Left ventricle myocardium inferior (tissue), 1 donor: ENCODE data around the gene KRTAP10-6. TPM values are rescaled to one million over a fixed set of nuclear protein-coding genes. Genes with fewer than 3 reads are reported as not detected.
"Not testable (repeated sequence)": the region's sequence is repeated elsewhere in the genome, so short reads cannot be mapped to it uniquely, and the experiment has no call there.

Experiments used
- DNase-seq: peaks from one replicate; pipeline ENCODE4 v3.0.0-alpha.2; 2020
- H3K27ac ChIP-seq: fragments of 200-600 bp; replicated peaks from 2 replicates; pipeline ENCODE4 v1.8.0; 2021
- H3K27me3 ChIP-seq: fragments of 200-600 bp; 2 replicates; pipeline ENCODE4 v1.8.0; 2021; ENCODE audit warnings: low read depth
- H3K36me3 ChIP-seq: fragments of 200-600 bp; 2 replicates; pipeline ENCODE4 v1.8.0; 2021
- H3K4me1 ChIP-seq: fragments of 200-600 bp; 2 replicates; pipeline ENCODE4 v1.8.0; 2021
- H3K4me3 ChIP-seq: fragments of 200-600 bp; 2 replicates; pipeline ENCODE4 v1.8.0; 2021; ENCODE audit warnings: mild to moderate bottlenecking, moderate library complexity
- H3K9me3 ChIP-seq: fragments of 200-600 bp; replicated peaks from 2 replicates; pipeline ENCODE4 v1.8.0; 2021
- CTCF ChIP-seq: fragments of 200-600 bp; IDR thresholded peaks from 2 replicates; pipeline ENCODE4 v1.8.0; 2021; ENCODE audit warnings: antibody characterized with exemption, mild to moderate bottlenecking, borderline replicate concordance
- intact Hi-C: fragments of 100-400 bp; cut with micrococcal nuclease; formaldehyde crosslinking; loops from one replicate; pipeline ENCODE4 v1.11.0; 2022
- total RNA-seq: library from RNA; stranded (reverse); fragmentation: NEBNext Ultra II Directional; extraction: Animal tissue kit (Norgen Biotek cat#: 25700); gene quantifications from one replicate; pipeline ENCODE4 v1.2.1, GENCODE V29; 2021
- donor health status: DM: no; HTN: yes; CAD: no; lungs with severe emphysema.

The KRTAP10-6 gene
- total RNA-seq, 1 donor from 2014 or later: not detected

GRCh38 chr21:44636209-44637017, 44.1 kb upstream of the KRTAP10-6 start:
- no peak for DNase-seq
- no peak for TF ChIP-seq CTCF
- H3K27me3 ChIP-seq: peaks cover 35% of the 10 kb centered on the region
- intact Hi-C loops: no loop called here
- no peak overlapping the region for H3K27ac ChIP-seq
- no peaks in the 10 kb centered on the region for H3K36me3 ChIP-seq
- no peaks in the 10 kb centered on the region for H3K4me1 ChIP-seq
- H3K9me3 ChIP-seq: peaks cover 31% of the 10 kb centered on the region
- no peak overlapping the region for H3K4me3 ChIP-seq

- no peak overlapping the region for H3K4me3 ChIP-seq
- no peak overlapping the region for H3K27ac ChIP-seq
- H3K4me1 ChIP-seq: peaks cover 6% of the 10 kb centered on the region
- no peak for TF ChIP-seq CTCF
- peaks cover 38% of the 10 kb centered on the region for H3K9me3 ChIP-seq
- intact Hi-C loops: no loop called here
- H3K36me3 ChIP-seq: no peaks in the 10 kb centered on the region
- H3K27me3 ChIP-seq: peaks cover 32% of the 10 kb centered on the region
- DNase-seq: no peak
These were observed 39.8 kb upstream of the KRTAP10-6 start for GRCh38 chr21:44632067-44632466.

GRCh38 chr21:44630440-44630839, 38.1 kb upstream of the KRTAP10-6 start:
- TF ChIP-seq CTCF: no peak
- H3K9me3 ChIP-seq: peaks cover 38% of the 10 kb centered on the region
- no peak for DNase-seq
- no peak overlapping the region for H3K27ac ChIP-seq
- intact Hi-C loops: no loop called here
- no peak overlapping the region for H3K4me3 ChIP-seq
- peaks cover 17% of the 10 kb centered on the region for H3K4me1 ChIP-seq
- no peaks in the 10 kb centered on the region for H3K36me3 ChIP-seq
- peaks cover 29% of the 10 kb centered on the region for H3K27me3 ChIP-seq

- Histone ChIP-seq H3K9me3 (peaks cover 52% of the 10 kb centered on the region), H3K36me3 (no peaks in the 10 kb centered on the region), H3K27ac (no peak overlapping the region), H3K4me3 (no peak overlapping the region), H3K4me1 (peaks cover 17% of the 10 kb centered on the region), H3K27me3 (peaks cover 29% of the 10 kb centered on the region)
- no peak for TF ChIP-seq CTCF
- intact Hi-C loops: no loop called here
- DNase-seq: no peak
These were observed 36.5 kb upstream of the KRTAP10-6 start for GRCh38 chr21:44628707-44629391.

- H3K27ac ChIP-seq, intact Hi-C loops, H3K36me3 ChIP-seq, DNase-seq, H3K4me3 ChIP-seq: not testable (repeated sequence)
- peaks cover 17% of the 10 kb centered on the region for H3K4me1 ChIP-seq
- peaks cover 56% of the 10 kb centered on the region for H3K9me3 ChIP-seq
- peaks cover 29% of the 10 kb centered on the region for H3K27me3 ChIP-seq
These were observed 35.5 kb upstream of the KRTAP10-6 start for GRCh38 chr21:44627831-44628233.

- H3K4me3 ChIP-seq, DNase-seq, H3K27ac ChIP-seq, H3K36me3 ChIP-seq, intact Hi-C loops: not testable (repeated sequence)
- Histone ChIP-seq H3K9me3 (peaks cover 52% of the 10 kb centered on the region), H3K4me1 (peaks cover 17% of the 10 kb centered on the region), H3K27me3 (peaks cover 29% of the 10 kb centered on the region)
These were observed 35.0 kb upstream of the KRTAP10-6 start for GRCh38 chr21:44627181-44627822.
